Thoracic aorta (tissue), 2 donors: ENCODE data around the gene TENM3. TPM values are rescaled to one million over a fixed set of nuclear protein-coding genes. Genes with fewer than 3 reads are reported as not detected.

Experiments used
- ATAC-seq: fragments of 150-250 bp; one replicate; pipeline ENCODE4 v1.8.0; 2017; ENCODE audit warnings: low read depth; ENCODE audit not compliant: insufficient number of reproducible peaks, low FRiP score
- DNase-seq: peaks from one replicate; pipeline ENCODE4 v3.0.0-alpha.2; 2020; ENCODE audit warnings: low spot score
- H3K27ac ChIP-seq, 2 donors: fragments of 200-600 bp; sonication (generic); 1 replicate in 1 of 2; 2 replicates in 1 of 2; pipeline ENCODE4 v1.5.1; 2016; ENCODE audit warnings: mild to moderate bottlenecking in 2 of 2, moderate library complexity in 2 of 2
- H3K27me3 ChIP-seq: fragments of 200-600 bp; sonication (generic); replicated peaks from 2 replicates; pipeline ENCODE4 v1.6.0; 2016; ENCODE audit warnings: mild to moderate bottlenecking; ENCODE audit not compliant: insufficient read depth
- H3K36me3 ChIP-seq: fragments of 200-600 bp; sonication (generic); one replicate; pipeline ENCODE4 v1.5.1; 2016
- H3K4me1 ChIP-seq, 2 donors: fragments of 200-600 bp; sonication (generic); 1 replicate in 1 of 2; 2 replicates in 1 of 2; pipeline versions ENCODE4 v1.5.1 to v1.6.0; 2016; ENCODE audit warnings: low read depth in 2 of 2, mild to moderate bottlenecking in 1 of 2; ENCODE audit not compliant: control insufficient read depth in 1 of 2
- H3K4me3 ChIP-seq: fragments of 200-600 bp; sonication (generic); 2 replicates; pipeline ENCODE4 v1.5.1; 2016; ENCODE audit warnings: mild to moderate bottlenecking
- H3K9me3 ChIP-seq: fragments of 200-600 bp; sonication (generic); 2 replicates; pipeline ENCODE4 v1.5.1; 2016
- total RNA-seq, 2 donors: library from RNA; depleted of rRNA; stranded (reverse); fragments of >200 nt; gene quantifications; one replicate each; pipeline versions ENCODE4 v1.1.0 to v1.2.3, GENCODE V29; 2016
- TF ChIP-seq, protein P1 (sequence below): fragments of 200-600 bp; sonication (generic); IDR thresholded peaks from one replicate; pipeline ENCODE4 v1.5.1; 2019; ENCODE audit warnings: antibody characterized with exemption

TENM3 gene
- total RNA-seq, 2 donors from 2014 or later, result 0.68 to 8.0 TPM

DNA sequence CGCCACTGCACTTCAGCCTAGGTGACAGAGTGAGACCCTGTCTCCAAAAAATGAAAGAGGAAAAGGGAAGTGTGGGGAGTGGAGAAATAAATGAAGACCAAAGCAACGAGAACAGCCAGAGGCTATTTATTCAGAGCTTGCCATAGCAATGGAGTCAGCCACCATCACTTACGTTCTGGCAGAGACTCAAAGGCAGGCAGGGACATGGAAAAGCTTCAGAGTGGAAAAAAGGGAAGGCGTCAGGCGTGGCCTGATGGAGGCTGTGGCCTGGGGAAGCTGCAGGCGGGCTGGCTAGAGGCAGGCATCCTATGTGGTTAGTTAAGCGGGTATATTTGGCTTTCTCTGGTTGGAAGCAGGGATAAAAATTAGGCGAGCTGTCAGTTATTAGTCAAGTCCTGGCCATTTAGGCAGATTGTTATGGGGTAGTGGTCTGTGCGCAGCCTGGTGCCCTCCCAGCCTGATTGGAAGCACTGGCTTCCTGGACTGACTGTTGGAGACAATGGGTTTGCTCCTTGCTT, 600.7 kb downstream of the TENM3 start:
- DNase-seq, result no peak
- TF ChIP-seq, protein P1, sequence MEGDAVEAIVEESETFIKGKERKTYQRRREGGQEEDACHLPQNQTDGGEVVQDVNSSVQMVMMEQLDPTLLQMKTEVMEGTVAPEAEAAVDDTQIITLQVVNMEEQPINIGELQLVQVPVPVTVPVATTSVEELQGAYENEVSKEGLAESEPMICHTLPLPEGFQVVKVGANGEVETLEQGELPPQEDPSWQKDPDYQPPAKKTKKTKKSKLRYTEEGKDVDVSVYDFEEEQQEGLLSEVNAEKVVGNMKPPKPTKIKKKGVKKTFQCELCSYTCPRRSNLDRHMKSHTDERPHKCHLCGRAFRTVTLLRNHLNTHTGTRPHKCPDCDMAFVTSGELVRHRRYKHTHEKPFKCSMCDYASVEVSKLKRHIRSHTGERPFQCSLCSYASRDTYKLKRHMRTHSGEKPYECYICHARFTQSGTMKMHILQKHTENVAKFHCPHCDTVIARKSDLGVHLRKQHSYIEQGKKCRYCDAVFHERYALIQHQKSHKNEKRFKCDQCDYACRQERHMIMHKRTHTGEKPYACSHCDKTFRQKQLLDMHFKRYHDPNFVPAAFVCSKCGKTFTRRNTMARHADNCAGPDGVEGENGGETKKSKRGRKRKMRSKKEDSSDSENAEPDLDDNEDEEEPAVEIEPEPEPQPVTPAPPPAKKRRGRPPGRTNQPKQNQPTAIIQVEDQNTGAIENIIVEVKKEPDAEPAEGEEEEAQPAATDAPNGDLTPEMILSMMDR, result no peak
- H3K4me1 ChIP-seq, result no peaks in the 10 kb centered on the region
- H3K27me3 ChIP-seq, result no peaks in the 10 kb centered on the region
- no peaks in the 10 kb centered on the region for H3K36me3 ChIP-seq
- H3K9me3 ChIP-seq, result no peaks in the 10 kb centered on the region
- ATAC-seq, result no peak
- H3K27ac ChIP-seq, result no peak overlapping the region
- H3K4me3 ChIP-seq, result no peak overlapping the region

DNA sequence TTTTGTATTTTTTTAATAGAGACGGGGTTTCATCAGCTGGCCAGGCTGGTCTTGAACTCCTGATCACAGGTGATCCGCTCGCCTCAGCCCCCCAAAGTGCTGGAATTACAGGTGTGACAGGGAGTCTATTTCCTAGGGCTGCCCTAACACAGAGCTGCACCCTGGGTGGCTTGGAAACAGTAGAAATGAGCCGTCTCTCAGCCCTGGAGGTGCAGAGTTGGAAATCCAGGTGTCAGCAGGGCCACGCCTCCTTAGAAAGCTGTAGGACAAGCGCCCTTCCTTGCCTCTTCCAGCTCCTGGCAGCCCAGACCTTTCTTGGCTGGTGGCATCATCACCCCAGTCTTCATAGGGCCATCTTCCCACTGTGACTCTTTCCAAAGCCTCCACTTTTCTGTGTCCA, 602.4 kb downstream of the TENM3 start:
- H3K36me3 ChIP-seq, result no peaks in the 10 kb centered on the region
- H3K4me1 ChIP-seq, result no peaks in the 10 kb centered on the region
- no peaks in the 10 kb centered on the region for H3K9me3 ChIP-seq
- ATAC-seq, result no peak
- DNase-seq, result no peak
- no peak overlapping the region for H3K27ac ChIP-seq
- no peak overlapping the region for H3K4me3 ChIP-seq
- TF ChIP-seq, protein P1, result no peak
- no peaks in the 10 kb centered on the region for H3K27me3 ChIP-seq

DNA sequence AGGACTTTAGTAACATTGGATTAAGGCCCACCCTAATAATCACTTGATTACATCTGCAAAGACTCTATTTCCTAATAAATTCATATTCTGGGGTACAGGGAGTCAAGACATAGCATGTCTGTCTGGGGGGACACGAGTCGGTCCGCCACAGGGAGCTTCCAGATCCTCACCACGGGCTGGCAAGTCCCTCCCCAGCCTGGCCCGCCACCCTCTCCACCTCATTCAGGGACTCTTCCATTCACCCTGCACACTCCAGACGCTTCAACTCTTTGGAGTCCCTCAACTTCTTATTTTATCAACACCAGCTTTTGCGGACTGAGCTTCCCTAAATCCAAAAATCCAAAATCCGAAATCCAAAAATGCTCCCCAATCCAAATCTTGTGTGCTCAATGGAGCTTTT, 602.8 kb downstream of the TENM3 start:
- Histone ChIP-seq H3K4me1 (no peaks in the 10 kb centered on the region), H3K27me3 (no peaks in the 10 kb centered on the region), H3K9me3 (no peaks in the 10 kb centered on the region), H3K4me3 (no peak overlapping the region), H3K36me3 (no peaks in the 10 kb centered on the region), H3K27ac (no peak overlapping the region)
- ATAC-seq, result no peak
- DNase-seq, result no peak
- TF ChIP-seq, protein P1, result no peak

- DNase-seq (no peak), ATAC-seq (no peak)
- Histone ChIP-seq H3K36me3 (no peaks in the 10 kb centered on the region), H3K27me3 (no peaks in the 10 kb centered on the region), H3K4me1 (no peaks in the 10 kb centered on the region), H3K4me3 (no peak overlapping the region), H3K9me3 (no peaks in the 10 kb centered on the region), H3K27ac (no peak overlapping the region)
- TF ChIP-seq, protein P1, result no peak
These were observed 604.6 kb downstream of the TENM3 start for GRCh38 chr4:182847576-182848450.

- Histone ChIP-seq H3K36me3 (no peaks in the 10 kb centered on the region), H3K27ac (no peak overlapping the region), H3K4me1 (no peaks in the 10 kb centered on the region), H3K4me3 (no peak overlapping the region), H3K27me3 (no peaks in the 10 kb centered on the region), H3K9me3 (peaks cover 2% of the 10 kb centered on the region)
- TF ChIP-seq, protein P1, result no peak
- no peak for ATAC-seq
- DNase-seq, result no peak
These were observed 605.5 kb downstream of the TENM3 start for GRCh38 chr4:182848685-182849084.
